HEK293 (cell line): Measurements from ENCODE around the gene SSBP3.

ENCODE experiments used
- CTCF ChIA-PET: fragments of 350-600 bp; formaldehyde crosslinking; extraction: SDS; loops from one replicate; lab custom pipeline; 2021; ENCODE audit warnings: antibody characterized with exemption; lab: Yijun Ruan, JAX
- POLR2A ChIA-PET: fragments of 300-600 bp; formaldehyde crosslinking; extraction: SDS; loops from one replicate; lab custom pipeline; 2020; ENCODE audit warnings: antibody characterized with exemption, inconsistent platforms; lab: Yijun Ruan, JAX
- H3K27ac ChIP-seq: fragments of 200-500 bp; sonication (Bioruptor generic); 2 replicates; pipeline ENCODE4 v1.5.1; 2014; ENCODE audit warnings: low read depth, low read length, control low read depth, inconsistent platforms; ENCODE audit errors: extremely low read depth
- H3K36me3 ChIP-seq, 2 experiments: fragments of 200-500 bp in 1 of 2; sonication (Bioruptor generic) in 1 of 2; 1 replicate in 1 of 2; 2 replicates in 1 of 2; pipeline ENCODE4 v1.5.1; 2014 to 2017; ENCODE audit warnings: inconsistent platforms in 2 of 2, low read length in 2 of 2; ENCODE audit not compliant: control insufficient read depth in 2 of 2, insufficient read depth in 1 of 2
- H3K4me1 ChIP-seq: fragments of 200-500 bp; sonication (Bioruptor generic); 2 replicates; pipeline ENCODE4 v1.5.1; 2014; ENCODE audit warnings: mild to moderate bottlenecking, low read length, inconsistent platforms; ENCODE audit not compliant: control insufficient read depth, insufficient read depth
- H3K4me3 ChIP-seq: 2 replicates; pipeline ENCODE4 v1.5.1; 2011; ENCODE audit warnings: low read depth, mild to moderate bottlenecking, control low read depth, low read length, moderate library complexity
- H3K9me3 ChIP-seq: fragments of 200-500 bp; sonication (Bioruptor generic); 2 replicates; pipeline ENCODE4 v1.5.1; 2014; ENCODE audit warnings: low read depth, low read length, inconsistent platforms; ENCODE audit not compliant: control insufficient read depth, insufficient read depth
- EGR2 ChIP-seq: fragments of 450-650 bp; formaldehyde crosslinking; IDR thresholded peaks from 2 replicates; pipeline ENCODE4 v1.5.1; 2016; ENCODE audit warnings: low read depth, missing biosample characterization, missing genetic modification characterization
- GLIS1 ChIP-seq: fragments of 450-650 bp; formaldehyde crosslinking; IDR thresholded peaks from 2 replicates; pipeline ENCODE4 v1.5.1; 2016; ENCODE audit warnings: missing biosample characterization, missing genetic modification characterization
- HOXA7 ChIP-seq: sonication (generic); formaldehyde crosslinking; IDR thresholded peaks from 2 replicates; pipeline ENCODE4 v1.8.1; 2022; ENCODE audit warnings: missing genetic modification reagents, borderline replicate concordance
- MEIS1 ChIP-seq: sonication (generic); formaldehyde crosslinking; IDR thresholded peaks from 2 replicates; pipeline ENCODE4 v1.8.1; 2022; ENCODE audit warnings: missing genetic modification reagents, mild to moderate bottlenecking, borderline replicate concordance
- SALL2 ChIP-seq: fragments of 450-650 bp; formaldehyde crosslinking; IDR thresholded peaks from 2 replicates; pipeline ENCODE4 v1.5.0; 2017; ENCODE audit warnings: missing biosample characterization, mild to moderate bottlenecking, missing genetic modification characterization, borderline replicate concordance
- SCRT2 ChIP-seq: fragments of 450-650 bp; formaldehyde crosslinking; IDR thresholded peaks from 2 replicates; pipeline ENCODE4 v1.5.1; 2016; ENCODE audit warnings: missing biosample characterization, missing genetic modification characterization
- SETDB1 ChIP-seq: IDR thresholded peaks from one replicate; pipeline ENCODE4 v1.6.1; 2017; ENCODE audit warnings: mild to moderate bottlenecking, low read length, moderate library complexity, mixed read lengths; ENCODE audit not compliant: insufficient read length
- ZBTB1 ChIP-seq: fragments of 450-650 bp; formaldehyde crosslinking; IDR thresholded peaks from 2 replicates; pipeline ENCODE4 v1.5.1; 2016; ENCODE audit warnings: missing biosample characterization, missing genetic modification characterization
- ZBTB21 ChIP-seq: fragments of 450-650 bp; formaldehyde crosslinking; IDR thresholded peaks from 2 replicates; pipeline ENCODE4 v1.5.1; 2017; ENCODE audit warnings: missing biosample characterization, missing genetic modification characterization
- ZFP37 ChIP-seq: fragments of 450-650 bp; formaldehyde crosslinking; IDR thresholded peaks from 2 replicates; pipeline ENCODE4 v1.5.1; 2016; ENCODE audit warnings: missing biosample characterization, missing genetic modification characterization
- ZNF132 ChIP-seq: fragments of 450-650 bp; formaldehyde crosslinking; IDR thresholded peaks from 2 replicates; pipeline ENCODE4 v1.5.1; 2017; ENCODE audit warnings: missing biosample characterization, missing genetic modification characterization, borderline replicate concordance
- ZNF138 ChIP-seq: fragments of 450-650 bp; formaldehyde crosslinking; IDR thresholded peaks from 2 replicates; pipeline ENCODE4 v1.5.1; 2016; ENCODE audit warnings: missing biosample characterization, missing genetic modification characterization, borderline replicate concordance
- ZNF214 ChIP-seq: fragments of 450-650 bp; formaldehyde crosslinking; IDR thresholded peaks from 2 replicates; pipeline ENCODE4 v1.5.1; 2017; ENCODE audit warnings: missing biosample characterization, mild to moderate bottlenecking, missing genetic modification characterization, borderline replicate concordance
- ZNF324 ChIP-seq: fragments of 450-650 bp; formaldehyde crosslinking; IDR thresholded peaks from 2 replicates; pipeline ENCODE4 v1.5.1; 2016; ENCODE audit warnings: missing biosample characterization, missing genetic modification characterization
- ZNF354C ChIP-seq: fragments of 450-650 bp; formaldehyde crosslinking; IDR thresholded peaks from 2 replicates; pipeline ENCODE4 v1.5.1; 2016; ENCODE audit warnings: missing biosample characterization, missing genetic modification characterization, low read depth, borderline replicate concordance
- ZNF404 ChIP-seq: fragments of 450-650 bp; formaldehyde crosslinking; IDR thresholded peaks from 2 replicates; pipeline ENCODE4 v1.5.1; 2017; ENCODE audit warnings: missing biosample characterization, missing genetic modification characterization
- ZNF416 ChIP-seq: fragments of 450-650 bp; formaldehyde crosslinking; IDR thresholded peaks from 2 replicates; pipeline ENCODE4 v1.5.1; 2016; ENCODE audit warnings: missing biosample characterization, missing genetic modification characterization
- ZNF521 ChIP-seq: fragments of 450-650 bp; formaldehyde crosslinking; IDR thresholded peaks from 2 replicates; pipeline ENCODE4 v1.5.1; 2017; ENCODE audit warnings: missing biosample characterization, mild to moderate bottlenecking, missing genetic modification characterization
- ZNF544 ChIP-seq: fragments of 450-650 bp; formaldehyde crosslinking; IDR thresholded peaks from 2 replicates; pipeline ENCODE4 v1.5.0; 2017; ENCODE audit warnings: missing biosample characterization, missing genetic modification characterization
- ZNF658 ChIP-seq: fragments of 450-650 bp; formaldehyde crosslinking; IDR thresholded peaks from 2 replicates; pipeline ENCODE4; 2016; ENCODE audit warnings: missing biosample characterization, missing genetic modification characterization
- ZNF837 ChIP-seq: fragments of 450-650 bp; formaldehyde crosslinking; IDR thresholded peaks from 2 replicates; pipeline ENCODE4 v1.5.1; 2016; ENCODE audit warnings: missing biosample characterization, missing genetic modification characterization
- TF ChIP-seq, protein P1 (sequence below): fragments of 450-650 bp; formaldehyde crosslinking; optimal IDR thresholded peaks from 2 replicates; pipeline ENCODE3; 2016; ENCODE audit warnings: missing biosample characterization, mild to moderate bottlenecking, missing genetic modification characterization
- TF ChIP-seq, protein P2 (sequence below): fragments of 450-650 bp; formaldehyde crosslinking; IDR thresholded peaks from 2 replicates; pipeline ENCODE4 v1.5.1; 2016; ENCODE audit warnings: missing biosample characterization, missing genetic modification characterization
- TF ChIP-seq, protein P3 (sequence below): fragments of 450-650 bp; formaldehyde crosslinking; IDR thresholded peaks from 2 replicates; pipeline ENCODE4 v1.5.1; 2016; ENCODE audit warnings: missing biosample characterization, missing genetic modification characterization
- TF ChIP-seq, protein P4 (sequence below): fragments of 450-650 bp; formaldehyde crosslinking; conservative IDR thresholded peaks from 2 replicates; pipeline ENCODE4 v1.5.1; 2016; ENCODE audit warnings: low read depth, missing biosample characterization, missing genetic modification characterization

Gene SSBP3

DNA sequence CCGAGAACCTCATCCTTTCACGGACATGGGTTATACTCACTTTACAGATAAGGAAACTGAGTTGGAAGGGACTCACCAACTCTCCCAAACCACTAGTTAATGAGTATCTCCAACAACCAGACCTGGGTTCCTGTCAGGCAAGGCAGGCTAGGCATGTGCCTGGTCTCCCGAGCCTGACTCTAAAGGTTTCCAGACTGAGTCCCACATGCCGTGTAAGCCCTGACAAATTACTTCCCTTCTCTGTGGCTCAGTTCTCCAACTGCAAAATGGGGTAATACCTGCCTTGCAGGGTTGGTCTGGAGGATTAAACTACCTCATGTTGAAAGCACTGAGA, 34.3 kb downstream of the SSBP3 start (continued):
- TF ChIP-seq ZNF132 (tag by site-specific recombination): no peak
- TF ChIP-seq, protein P1, sequence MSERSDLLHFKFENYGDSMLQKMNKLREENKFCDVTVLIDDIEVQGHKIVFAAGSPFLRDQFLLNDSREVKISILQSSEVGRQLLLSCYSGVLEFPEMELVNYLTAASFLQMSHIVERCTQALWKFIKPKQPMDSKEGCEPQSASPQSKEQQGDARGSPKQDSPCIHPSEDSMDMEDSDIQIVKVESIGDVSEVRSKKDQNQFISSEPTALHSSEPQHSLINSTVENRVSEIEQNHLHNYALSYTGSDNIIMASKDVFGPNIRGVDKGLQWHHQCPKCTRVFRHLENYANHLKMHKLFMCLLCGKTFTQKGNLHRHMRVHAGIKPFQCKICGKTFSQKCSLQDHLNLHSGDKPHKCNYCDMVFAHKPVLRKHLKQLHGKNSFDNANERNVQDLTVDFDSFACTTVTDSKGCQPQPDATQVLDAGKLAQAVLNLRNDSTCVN: no peak
- TF ChIP-seq ZBTB1 (tag by site-specific recombination): no peak
- no peak for TF ChIP-seq ZNF404
- TF ChIP-seq ZNF354C (tag by site-specific recombination): no peak
- no peak for TF ChIP-seq ZNF138 (tag by site-specific recombination)
- no peak for TF ChIP-seq GLIS1 (tag by site-specific recombination)
- TF ChIP-seq, all 188 proteins: peak for 0

DNA sequence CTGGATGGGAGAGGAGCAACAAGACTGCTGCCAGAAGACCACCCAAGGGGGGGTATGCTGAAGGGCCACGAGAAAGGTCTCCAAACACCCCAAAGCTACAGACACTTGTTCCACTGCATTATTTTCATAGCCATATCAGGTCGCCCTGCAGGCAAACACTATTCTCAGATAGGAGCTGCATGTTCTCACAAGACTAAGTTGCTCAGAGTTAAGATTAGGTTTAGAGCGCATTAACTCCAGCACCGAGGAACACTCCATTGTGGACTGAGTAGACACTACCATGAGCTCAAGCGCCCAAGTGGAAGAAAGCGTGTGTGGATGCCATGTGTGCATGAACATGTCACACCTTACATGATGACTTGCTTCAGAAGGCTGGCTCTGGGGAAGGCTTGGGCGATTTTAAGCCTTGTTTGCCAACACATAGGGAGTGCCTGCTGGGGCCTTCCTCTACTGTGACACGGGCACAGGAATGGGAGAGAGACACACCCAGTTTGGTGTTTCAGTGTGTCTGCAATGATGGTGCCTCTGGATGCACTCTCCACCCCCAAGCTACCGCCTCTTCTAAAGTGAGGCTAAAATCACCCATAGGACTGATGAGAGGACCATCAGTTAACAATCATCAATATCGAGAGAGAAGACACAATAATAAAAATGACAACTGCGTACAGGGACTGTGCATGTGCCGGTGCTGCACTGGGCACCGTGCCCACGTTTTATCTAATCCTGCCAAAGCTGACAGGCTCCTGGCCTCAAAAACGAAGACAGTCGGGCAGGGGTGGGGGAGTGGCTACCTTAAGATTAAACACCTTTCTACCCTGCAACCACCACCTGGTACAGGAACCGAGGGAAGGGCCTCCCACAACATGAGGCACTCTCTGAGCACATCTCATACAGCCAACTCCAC, 34.9 kb downstream of the SSBP3 start:
- POLR2A ChIA-PET: no interaction called here

More for the DNA sequence above, 34.9 kb downstream of the SSBP3 start:
- CTCF ChIA-PET: interaction anchor here (0.7 to 1.1 kb wide), 2 partner anchors 118 to 1189 kb away, joined by 3 read pairs; no protein-coding TSS in a partner anchor
- no peak for TF ChIP-seq SETDB1
- TF ChIP-seq ZNF658 (tag by site-specific recombination): no peak
- TF ChIP-seq MEIS1 (CRISPR knock-in tag): no peak
- no peak for TF ChIP-seq ZNF416 (tag by site-specific recombination)
- no peak for TF ChIP-seq EGR2 (tag by site-specific recombination)
- no peak for TF ChIP-seq ZNF544 (tag by site-specific recombination)
- TF ChIP-seq, protein P2, sequence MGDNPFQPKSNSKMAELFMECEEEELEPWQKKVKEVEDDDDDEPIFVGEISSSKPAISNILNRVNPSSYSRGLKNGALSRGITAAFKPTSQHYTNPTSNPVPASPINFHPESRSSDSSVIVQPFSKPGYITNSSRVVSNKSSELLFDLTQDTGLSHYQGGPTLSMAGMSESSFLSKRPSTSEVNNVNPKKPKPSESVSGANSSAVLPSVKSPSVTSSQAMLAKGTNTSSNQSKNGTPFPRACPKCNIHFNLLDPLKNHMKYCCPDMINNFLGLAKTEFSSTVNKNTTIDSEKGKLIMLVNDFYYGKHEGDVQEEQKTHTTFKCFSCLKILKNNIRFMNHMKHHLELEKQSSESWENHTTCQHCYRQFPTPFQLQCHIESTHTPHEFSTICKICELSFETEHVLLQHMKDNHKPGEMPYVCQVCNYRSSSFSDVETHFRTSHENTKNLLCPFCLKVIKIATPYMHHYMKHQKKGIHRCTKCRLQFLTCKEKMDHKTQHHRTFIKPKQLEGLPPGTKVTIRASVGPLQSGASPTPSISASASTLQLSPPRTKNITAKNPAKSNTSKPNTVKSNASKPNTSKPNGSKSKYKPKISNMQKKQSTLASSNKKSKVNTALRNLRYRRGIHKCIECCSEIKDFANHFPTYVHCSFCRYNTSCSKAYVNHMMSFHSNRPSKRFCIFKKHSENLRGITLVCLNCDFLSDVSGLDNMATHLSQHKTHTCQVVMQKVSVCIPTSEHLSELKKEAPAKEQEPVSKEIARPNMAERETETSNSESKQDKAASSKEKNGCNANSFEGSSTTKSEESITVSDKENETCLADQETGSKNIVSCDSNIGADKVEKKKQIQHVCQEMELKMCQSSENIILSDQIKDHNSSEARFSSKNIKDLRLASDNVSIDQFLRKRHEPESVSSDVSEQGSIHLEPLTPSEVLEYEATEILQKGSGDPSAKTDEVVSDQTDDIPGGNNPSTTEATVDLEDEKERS (tag by site-specific recombination): no peak
- TF ChIP-seq ZNF521 (tag by site-specific recombination): no peak
- no peak for TF ChIP-seq SALL2 (tag by site-specific recombination)
- TF ChIP-seq SCRT2 (tag by site-specific recombination): no peak
- TF ChIP-seq ZNF324: no peak
- no peak for TF ChIP-seq HOXA7 (CRISPR knock-in tag)
- TF ChIP-seq, protein P3, sequence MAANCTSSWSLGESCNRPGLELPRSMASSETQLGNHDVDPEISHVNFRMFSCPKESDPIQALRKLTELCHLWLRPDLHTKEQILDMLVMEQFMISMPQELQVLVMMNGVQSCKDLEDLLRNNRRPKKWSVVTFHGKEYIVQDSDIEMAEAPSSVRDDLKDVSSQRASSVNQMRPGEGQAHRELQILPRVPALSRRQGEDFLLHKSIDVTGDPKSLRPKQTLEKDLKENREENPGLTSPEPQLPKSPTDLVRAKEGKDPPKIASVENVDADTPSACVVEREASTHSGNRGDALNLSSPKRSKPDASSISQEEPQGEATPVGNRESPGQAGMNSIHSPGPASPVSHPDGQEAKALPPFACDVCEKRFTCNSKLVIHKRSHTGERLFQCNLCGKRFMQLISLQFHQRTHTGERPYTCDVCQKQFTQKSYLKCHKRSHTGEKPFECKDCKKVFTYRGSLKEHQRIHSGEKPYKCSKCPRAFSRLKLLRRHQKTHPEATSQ: no peak
- no peak for TF ChIP-seq ZBTB21
- TF ChIP-seq ZNF837 (tag by site-specific recombination): no peak
- TF ChIP-seq ZNF132 (tag by site-specific recombination): no peak
- no peak for TF ChIP-seq ZNF214
- no peak for TF ChIP-seq ZFP37 (tag by site-specific recombination)
- TF ChIP-seq, protein P4, sequence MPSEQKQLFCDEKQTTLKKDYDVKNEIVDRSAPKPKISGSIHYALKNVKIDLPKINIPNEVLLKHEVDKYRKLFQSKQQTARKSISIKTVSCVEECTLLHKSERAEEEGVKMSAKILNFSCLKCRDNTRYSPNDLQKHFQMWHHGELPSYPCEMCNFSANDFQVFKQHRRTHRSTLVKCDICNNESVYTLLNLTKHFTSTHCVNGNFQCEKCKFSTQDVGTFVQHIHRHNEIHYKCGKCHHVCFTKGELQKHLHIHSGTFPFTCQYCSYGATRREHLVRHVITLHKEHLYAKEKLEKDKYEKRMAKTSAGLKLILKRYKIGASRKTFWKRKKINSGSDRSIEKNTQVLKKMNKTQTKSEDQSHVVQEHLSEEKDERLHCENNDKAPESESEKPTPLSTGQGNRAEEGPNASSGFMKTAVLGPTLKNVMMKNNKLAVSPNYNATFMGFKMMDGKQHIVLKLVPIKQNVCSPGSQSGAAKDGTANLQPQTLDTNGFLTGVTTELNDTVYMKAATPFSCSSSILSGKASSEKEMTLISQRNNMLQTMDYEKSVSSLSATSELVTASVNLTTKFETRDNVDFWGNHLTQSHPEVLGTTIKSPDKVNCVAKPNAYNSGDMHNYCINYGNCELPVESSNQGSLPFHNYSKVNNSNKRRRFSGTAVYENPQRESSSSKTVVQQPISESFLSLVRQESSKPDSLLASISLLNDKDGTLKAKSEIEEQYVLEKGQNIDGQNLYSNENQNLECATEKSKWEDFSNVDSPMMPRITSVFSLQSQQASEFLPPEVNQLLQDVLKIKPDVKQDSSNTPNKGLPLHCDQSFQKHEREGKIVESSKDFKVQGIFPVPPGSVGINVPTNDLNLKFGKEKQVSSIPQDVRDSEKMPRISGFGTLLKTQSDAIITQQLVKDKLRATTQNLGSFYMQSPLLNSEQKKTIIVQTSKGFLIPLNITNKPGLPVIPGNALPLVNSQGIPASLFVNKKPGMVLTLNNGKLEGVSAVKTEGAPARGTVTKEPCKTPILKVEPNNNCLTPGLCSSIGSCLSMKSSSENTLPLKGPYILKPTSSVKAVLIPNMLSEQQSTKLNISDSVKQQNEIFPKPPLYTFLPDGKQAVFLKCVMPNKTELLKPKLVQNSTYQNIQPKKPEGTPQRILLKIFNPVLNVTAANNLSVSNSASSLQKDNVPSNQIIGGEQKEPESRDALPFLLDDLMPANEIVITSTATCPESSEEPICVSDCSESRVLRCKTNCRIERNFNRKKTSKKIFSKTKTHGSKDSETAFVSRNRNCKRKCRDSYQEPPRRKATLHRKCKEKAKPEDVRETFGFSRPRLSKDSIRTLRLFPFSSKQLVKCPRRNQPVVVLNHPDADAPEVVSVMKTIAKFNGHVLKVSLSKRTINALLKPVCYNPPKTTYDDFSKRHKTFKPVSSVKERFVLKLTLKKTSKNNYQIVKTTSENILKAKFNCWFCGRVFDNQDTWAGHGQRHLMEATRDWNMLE: no peak
- Histone ChIP-seq H3K27ac (no peak overlapping the region), H3K4me1 (0 out of 2 replicates have a peak, but pooled peaks cover under 1% of the 10 kb centered on the region), H3K4me3 (no peak overlapping the region), H3K9me3 (no peaks in the 10 kb centered on the region), H3K36me3 (peaks cover 0 to 19% of the 10 kb centered on the region in 2 experiments; a peak in 1 of 3 replicates)
